ENCODE measurements around the gene BMPR2. TPM values are rescaled to one million over a fixed set of nuclear protein-coding genes. Genes with fewer than 3 reads are reported as not detected.

The BMPR2 gene
- 28.2 to 37.9 TPM (median 31.9 TPM) in 3 replicates for polyA plus RNA-seq
- 20.7 TPM for polyA plus RNA-seq (2011; ENCODE audit: low read depth)
- polyA plus RNA-seq (2011; cell fraction: cytosol; rRNA removed), result 14.0 and 29.3 TPM in 2 replicates
- 47.6 and 57.1 TPM in 2 replicates for polyA plus RNA-seq (2011; cell fraction: nucleus; rRNA removed)
- 13.3 and 22.6 TPM in 2 replicates for polyA plus RNA-seq (2012; ENCODE audit: low replicate concordance)
- 55.2 to 131 TPM (median 84.5 TPM) in 3 replicates for polyA minus RNA-seq
- 40.7 TPM for polyA minus RNA-seq (2011; cell fraction: cytosol; rRNA and poly(A)+ RNA removed)
- polyA minus RNA-seq (2011; cell fraction: nucleus; rRNA and poly(A)+ RNA removed), result 95.0 and 216 TPM in 2 replicates

- no peaks in the 10 kb centered on the region for H3K9me1 ChIP-seq (ENCODE audit: control insufficient read depth, extremely low read depth, insufficient read depth, low read length)
- peak within 1 kb of the TSS; percentile 95 for H3K9ac ChIP-seq (ENCODE audit: control insufficient read depth, extremely low read depth, insufficient read depth, low read length)
- no peak for TF ChIP-seq EZH2 (IDR thresholded peaks at IDR 0.05; ENCODE audit: low read length)
- TF ChIP-seq, protein P1, sequence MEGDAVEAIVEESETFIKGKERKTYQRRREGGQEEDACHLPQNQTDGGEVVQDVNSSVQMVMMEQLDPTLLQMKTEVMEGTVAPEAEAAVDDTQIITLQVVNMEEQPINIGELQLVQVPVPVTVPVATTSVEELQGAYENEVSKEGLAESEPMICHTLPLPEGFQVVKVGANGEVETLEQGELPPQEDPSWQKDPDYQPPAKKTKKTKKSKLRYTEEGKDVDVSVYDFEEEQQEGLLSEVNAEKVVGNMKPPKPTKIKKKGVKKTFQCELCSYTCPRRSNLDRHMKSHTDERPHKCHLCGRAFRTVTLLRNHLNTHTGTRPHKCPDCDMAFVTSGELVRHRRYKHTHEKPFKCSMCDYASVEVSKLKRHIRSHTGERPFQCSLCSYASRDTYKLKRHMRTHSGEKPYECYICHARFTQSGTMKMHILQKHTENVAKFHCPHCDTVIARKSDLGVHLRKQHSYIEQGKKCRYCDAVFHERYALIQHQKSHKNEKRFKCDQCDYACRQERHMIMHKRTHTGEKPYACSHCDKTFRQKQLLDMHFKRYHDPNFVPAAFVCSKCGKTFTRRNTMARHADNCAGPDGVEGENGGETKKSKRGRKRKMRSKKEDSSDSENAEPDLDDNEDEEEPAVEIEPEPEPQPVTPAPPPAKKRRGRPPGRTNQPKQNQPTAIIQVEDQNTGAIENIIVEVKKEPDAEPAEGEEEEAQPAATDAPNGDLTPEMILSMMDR (optimal IDR thresholded peaks at IDR 0.05 in 1 of 3, IDR thresholded peaks at IDR 0.05 in 1 of 3, conservative IDR thresholded peaks at IDR 0.05 in 1 of 3; ENCODE audit: extremely low read depth in 1 of 3, insufficient read depth in 2 of 3, low read length in 3 of 3), result no peak
- peak within 1 kb of the TSS; percentile 86 for H2AFZ ChIP-seq (ENCODE audit: control insufficient read depth, low read length)
- FAIRE-seq (no peak), DNase-seq (ENCODE audit: low read depth, low spot score) (peak; percentile 41)
- H3K79me2 ChIP-seq (ENCODE audit: control insufficient read depth, insufficient read depth, low read length), result peaks cover 45% of the 10 kb centered on the region
- peak within 1 kb of the TSS; percentile 96 to 99 (median 98) for H3K4me3 ChIP-seq (ENCODE audit: control insufficient read depth in 2 of 3, extremely low read depth in 1 of 3, insufficient read depth in 2 of 3, low read depth in 1 of 3, low read length in 3 of 3)
- peak within 1 kb of the TSS; percentile 96 for H3K27ac ChIP-seq (ENCODE audit: control insufficient read depth, insufficient read depth, low read length)
- H3K9me3 ChIP-seq (ENCODE audit: control insufficient read depth, low read depth, low read length), result no peaks in the 10 kb centered on the region
- dilution Hi-C loops (cut with MboI; ENCODE audit: extremely low pct_ligation_motif_present, low sequenced_read_pairs), result no loop called here
- peak within 1 kb of the TSS; percentile 98 for H3K4me2 ChIP-seq (ENCODE audit: control insufficient read depth, extremely low read depth, insufficient read depth, low read depth, low read length)
- H3K36me3 ChIP-seq (ENCODE audit: control insufficient read depth in 2 of 2, extremely low read depth in 1 of 2, insufficient read depth in 2 of 2, low read length in 2 of 2), result no peaks in the 10 kb centered on the region
- H4K20me1 ChIP-seq (ENCODE audit: control insufficient read depth, extremely low read depth, insufficient read depth, low read length), result no peaks in the 10 kb centered on the region
- no peaks in the 10 kb centered on the region for H3K27me3 ChIP-seq (ENCODE audit: control insufficient read depth, extremely low read depth, insufficient read depth, low read length)
- H3K4me1 ChIP-seq (ENCODE audit: control insufficient read depth, extremely low read depth, insufficient read depth, low read length), result peaks cover 14% of the 10 kb centered on the region
Measured at GRCh38 chr2:202375609-202376408, at the start of gene BMPR2. BMPR2 (plus strand) TSS chr2:202376327; CDS start chr2:202377475, 1,148 bp downstream.

DNA sequence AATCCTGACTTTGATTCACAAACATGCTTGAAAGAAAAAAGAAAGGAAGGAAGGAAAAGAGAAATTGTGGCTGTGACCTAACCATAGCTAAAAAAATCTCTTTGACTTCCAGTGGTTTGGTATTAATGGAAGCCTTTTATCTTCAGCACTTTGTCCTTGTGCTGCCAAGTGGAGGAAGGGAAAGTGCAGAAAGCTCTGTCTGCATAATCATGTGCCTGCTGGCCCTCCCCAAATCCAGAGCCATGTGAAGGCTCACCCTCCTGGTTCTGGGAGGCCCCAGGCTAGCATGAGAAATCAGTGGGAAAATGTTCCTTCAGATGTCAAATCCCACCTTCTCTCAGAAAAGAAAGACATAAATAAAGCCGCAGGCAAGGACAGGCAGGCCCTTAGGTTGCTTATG lies 48.3 kb upstream of the BMPR2 start:
- Histone ChIP-seq H3K27ac (ENCODE audit: control insufficient read depth, insufficient read depth, low read length) (no peak overlapping the region), H3K4me1 (ENCODE audit: control insufficient read depth, extremely low read depth, insufficient read depth, low read length) (no peaks in the 10 kb centered on the region), H3K27me3 (ENCODE audit: control insufficient read depth, extremely low read depth, insufficient read depth, low read length) (no peaks in the 10 kb centered on the region), H3K4me2 (ENCODE audit: control insufficient read depth, extremely low read depth, insufficient read depth, low read depth, low read length) (no peak overlapping the region), H3K4me3 (ENCODE audit: control insufficient read depth in 2 of 3, extremely low read depth in 1 of 3, insufficient read depth in 2 of 3, low read depth in 1 of 3, low read length in 3 of 3) (no peak overlapping the region), H3K9me1 (ENCODE audit: control insufficient read depth, extremely low read depth, insufficient read depth, low read length) (no peaks in the 10 kb centered on the region), H3K9ac (ENCODE audit: control insufficient read depth, extremely low read depth, insufficient read depth, low read length) (no peak overlapping the region), H3K79me2 (ENCODE audit: control insufficient read depth, insufficient read depth, low read length) (no peaks in the 10 kb centered on the region), H4K20me1 (ENCODE audit: control insufficient read depth, extremely low read depth, insufficient read depth, low read length) (no peaks in the 10 kb centered on the region), H3K9me3 (ENCODE audit: control insufficient read depth, low read depth, low read length) (no peaks in the 10 kb centered on the region), H3K36me3 (ENCODE audit: control insufficient read depth in 2 of 2, extremely low read depth in 1 of 2, insufficient read depth in 2 of 2, low read length in 2 of 2) (peaks cover 0 to 3% of the 10 kb centered on the region in 2 experiments), H2AFZ (ENCODE audit: control insufficient read depth, low read length) (no peak overlapping the region)
- dilution Hi-C loops (cut with MboI; ENCODE audit: extremely low pct_ligation_motif_present, low sequenced_read_pairs), result no loop called here
- FAIRE-seq, result no peak
- no peak for TF ChIP-seq EZH2 (IDR thresholded peaks at IDR 0.05; ENCODE audit: low read length)
- TF ChIP-seq, protein P1 (optimal IDR thresholded peaks at IDR 0.05 in 1 of 3, IDR thresholded peaks at IDR 0.05 in 1 of 3, conservative IDR thresholded peaks at IDR 0.05 in 1 of 3; ENCODE audit: extremely low read depth in 1 of 3, insufficient read depth in 2 of 3, low read length in 3 of 3), result no peak
- no peak for DNase-seq (ENCODE audit: low read depth, low spot score)

Measured in keratinocyte (primary cell).